CD14-positive monocyte (primary cell): ENCODE measurements around the gene CEP68. TPM values are rescaled to one million over a fixed set of nuclear protein-coding genes. Genes with fewer than 3 reads are reported as not detected.

Source experiments
- DNase-seq, 3 donors: peaks; one replicate each; pipeline ENCODE4 v3.0.0-alpha.2; 2011 to 2022
- H2AFZ ChIP-seq: 2 replicates; pipeline ENCODE4 v1.6.0; 2012; ENCODE audit warnings: mild to moderate bottlenecking, low read depth, low read length, inconsistent platforms; ENCODE audit not compliant: insufficient read depth, poor library complexity, severe bottlenecking
- H3K27ac ChIP-seq, 2 donors: 1 replicate in 1 of 2; 2 replicates in 1 of 2; pipeline ENCODE4 v1.5.1; 2012 to 2013; ENCODE audit warnings: low read length in 2 of 2, control low read depth in 1 of 2, inconsistent platforms in 1 of 2, low read depth in 1 of 2, mild to moderate bottlenecking in 1 of 2
- H3K27me3 ChIP-seq, 2 donors: one replicate each; pipeline versions ENCODE4 v1.6.0 to v1.6.1; 2011 to 2013; ENCODE audit warnings: low read length in 2 of 2; ENCODE audit not compliant: control insufficient read depth in 2 of 2, insufficient read depth in 2 of 2
- H3K36me3 ChIP-seq, 2 donors: replicated peaks in 1 of 2; 1 replicate in 1 of 2; 2 replicates in 1 of 2; pipeline versions ENCODE4 v1.5.1 to v1.6.1; 2012 to 2013; ENCODE audit warnings: low read length in 2 of 2, control low read depth in 1 of 2, inconsistent platforms in 1 of 2, mild to moderate bottlenecking in 1 of 2; ENCODE audit not compliant: insufficient read depth in 2 of 2, control insufficient read depth in 1 of 2
- H3K4me1 ChIP-seq, 2 donors: 1 replicate in 1 of 2; 2 replicates in 1 of 2; pipeline versions ENCODE4 v1.5.1 to v1.6.1; 2012 to 2013; ENCODE audit warnings: low read length in 2 of 2, control low read depth in 1 of 2, inconsistent platforms in 1 of 2, mild to moderate bottlenecking in 1 of 2, moderate library complexity in 1 of 2; ENCODE audit not compliant: insufficient read depth in 2 of 2, control insufficient read depth in 1 of 2
- H3K4me2 ChIP-seq: replicated peaks from 2 replicates; pipeline ENCODE3; 2012; ENCODE audit warnings: low read length, moderate library complexity, mild to moderate bottlenecking; ENCODE audit not compliant: poor library complexity, severe bottlenecking; ENCODE audit errors: extremely low read depth
- H3K4me3 ChIP-seq, 3 experiments: fragments of 200-600 bp in 1 of 3; sonication (generic) in 1 of 3; replicated peaks in 1 of 3; 1 replicate in 2 of 3; 2 replicates in 1 of 3; pipeline ENCODE4 v1.5.1; 2011 to 2013; ENCODE audit warnings: low read length in 3 of 3, mild to moderate bottlenecking in 3 of 3, control low read depth in 2 of 3, low read depth in 2 of 3, inconsistent platforms in 1 of 3, moderate library complexity in 1 of 3
- H3K79me2 ChIP-seq: 2 replicates; pipeline ENCODE4 v1.6.0; 2012; ENCODE audit warnings: mild to moderate bottlenecking, control low read depth, inconsistent platforms, low read length, moderate library complexity; ENCODE audit not compliant: insufficient read depth
- H3K9ac ChIP-seq: 2 replicates; pipeline ENCODE4 v1.6.0; 2017; ENCODE audit warnings: low read length, mild to moderate bottlenecking; ENCODE audit not compliant: insufficient read depth, poor library complexity, severe bottlenecking
- H3K9me3 ChIP-seq, 2 donors: replicated peaks in 1 of 2; 1 replicate in 1 of 2; 2 replicates in 1 of 2; pipeline versions ENCODE4 v1.5.1 to v1.6.1; 2012 to 2013; ENCODE audit warnings: low read length in 2 of 2, control low read depth in 1 of 2; ENCODE audit not compliant: control insufficient read depth in 1 of 2, insufficient read depth in 1 of 2
- H4K20me1 ChIP-seq: 2 replicates; pipeline ENCODE4 v1.6.0; 2012; ENCODE audit warnings: mild to moderate bottlenecking, low read length, control low read depth, moderate library complexity; ENCODE audit not compliant: insufficient read depth
- H3K27ac Mint-ChIP-seq, 7 donors: one replicate each; pipeline ENCODE4 v1.8.0; 2020; ENCODE audit warnings: mild to moderate bottlenecking in 7 of 7, mixed read lengths in 7 of 7, moderate library complexity in 6 of 7, inconsistent platforms in 2 of 7
- H3K27me3 Mint-ChIP-seq, 3 donors: one replicate each; pipeline ENCODE4 v1.8.0; 2021 to 2022; ENCODE audit warnings: low read depth in 3 of 3, mild to moderate bottlenecking in 3 of 3, mixed read lengths in 3 of 3, moderate library complexity in 3 of 3, inconsistent platforms in 1 of 3
- H3K36me3 Mint-ChIP-seq, 2 donors: one replicate each; pipeline ENCODE4 v1.8.0; 2020; ENCODE audit warnings: mixed read lengths in 2 of 2, inconsistent platforms in 1 of 2, mild to moderate bottlenecking in 1 of 2
- H3K4me1 Mint-ChIP-seq: one replicate; pipeline ENCODE4 v1.8.0; 2020; ENCODE audit warnings: mild to moderate bottlenecking, mixed read lengths
- H3K4me3 Mint-ChIP-seq, 2 donors: one replicate each; pipeline ENCODE4 v1.8.0; 2020; ENCODE audit warnings: mild to moderate bottlenecking in 2 of 2, mixed read lengths in 2 of 2, moderate library complexity in 1 of 2
- H3K9me3 Mint-ChIP-seq, 7 donors: one replicate each; pipeline ENCODE4 v1.8.0; 2020 to 2022; ENCODE audit warnings: mixed read lengths in 7 of 7, mild to moderate bottlenecking in 6 of 7, moderate library complexity in 6 of 7, inconsistent platforms in 2 of 7
- WGBS: methylation state at CpG from one replicate; pipeline ENCODE4 v1.1.5; 2013; ENCODE audit warnings: missing lambda C conversion rate; ENCODE audit not compliant: insufficient coverage; 5-methylcytosine and 5-hydroxymethylcytosine counted together
- intact Hi-C, 2 donors: fragments of 100-400 bp; cut with micrococcal nuclease; formaldehyde crosslinking; loops; one replicate each; pipeline versions ENCODE4 v1.15.0 to v1.15.1; 2023
- polyA plus RNA-seq, 3 donors: library from polyadenylated mRNA; depleted of rRNA in 1 of 3; unstranded in 2 of 3; stranded (reverse) in 1 of 3; fragments of 300-500 nt in 2 of 3; fragments of >200 nt in 1 of 3; fragmentation: Illumina TruSeq in 2 of 3; gene quantifications; 1 replicate in 2 of 3; 2 replicates in 1 of 3; pipeline ENCODE4 v1.2.3, GENCODE V29; 2012 to 2021
- TF ChIP-seq, protein P1 (sequence below): fragments of 200-600 bp; IDR thresholded peaks from one replicate; pipeline ENCODE4 v1.8.0; 2022; ENCODE audit warnings: antibody characterized with exemption, mild to moderate bottlenecking

The CEP68 gene
- polyA plus RNA-seq, 3 donors = 2.5 to 6.5 (median 2.8) TPM

DNA sequence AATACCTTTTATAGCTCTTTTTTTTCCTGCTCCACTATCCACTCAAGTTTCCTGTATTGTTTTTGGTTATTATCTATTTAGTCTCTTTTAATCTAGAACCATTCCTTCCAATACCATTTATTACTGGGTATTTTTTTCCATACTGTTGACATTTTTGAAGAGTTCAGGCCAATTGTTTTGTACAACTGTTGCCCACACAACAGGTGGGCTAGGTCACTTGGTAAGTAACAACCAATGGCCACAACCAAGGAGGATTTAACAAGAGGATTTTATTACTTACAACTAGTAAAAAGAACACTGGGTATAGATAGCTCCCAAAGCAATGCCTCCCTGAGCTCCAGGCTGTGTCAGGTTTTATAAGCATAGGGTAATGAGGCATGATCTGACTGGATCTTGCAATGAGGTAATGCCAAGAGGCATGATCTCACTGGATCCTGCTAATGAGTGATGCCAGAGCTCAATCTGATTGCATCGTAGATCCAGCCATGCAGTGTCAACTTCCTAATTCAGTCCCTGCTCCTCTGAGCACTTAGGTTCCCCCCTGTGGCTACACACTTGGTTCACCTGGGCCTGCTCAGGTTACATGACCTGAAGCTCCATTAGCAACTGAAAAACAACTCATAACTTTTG lies 7.1 kb upstream of the CEP68 start:
- Histone ChIP-seq H3K36me3 (peaks cover 0 to 27% of the 10 kb centered on the region in 2 donors), H3K79me2 (peaks cover 4% of the 10 kb centered on the region), H3K9me3 (peaks cover 3 to 8% of the 10 kb centered on the region in 2 donors), H3K27me3 (no peaks in the 10 kb centered on the region), H4K20me1 (no peaks in the 10 kb centered on the region), H3K4me1 (peaks cover 18 to 19% of the 10 kb centered on the region in 2 donors), H3K4me2 (no peak overlapping the region), H3K9ac (no peak overlapping the region), H2AFZ (no peak overlapping the region), H3K4me3 (no peak overlapping the region), H3K27ac (no peak overlapping the region)
- TF ChIP-seq, protein P1, sequence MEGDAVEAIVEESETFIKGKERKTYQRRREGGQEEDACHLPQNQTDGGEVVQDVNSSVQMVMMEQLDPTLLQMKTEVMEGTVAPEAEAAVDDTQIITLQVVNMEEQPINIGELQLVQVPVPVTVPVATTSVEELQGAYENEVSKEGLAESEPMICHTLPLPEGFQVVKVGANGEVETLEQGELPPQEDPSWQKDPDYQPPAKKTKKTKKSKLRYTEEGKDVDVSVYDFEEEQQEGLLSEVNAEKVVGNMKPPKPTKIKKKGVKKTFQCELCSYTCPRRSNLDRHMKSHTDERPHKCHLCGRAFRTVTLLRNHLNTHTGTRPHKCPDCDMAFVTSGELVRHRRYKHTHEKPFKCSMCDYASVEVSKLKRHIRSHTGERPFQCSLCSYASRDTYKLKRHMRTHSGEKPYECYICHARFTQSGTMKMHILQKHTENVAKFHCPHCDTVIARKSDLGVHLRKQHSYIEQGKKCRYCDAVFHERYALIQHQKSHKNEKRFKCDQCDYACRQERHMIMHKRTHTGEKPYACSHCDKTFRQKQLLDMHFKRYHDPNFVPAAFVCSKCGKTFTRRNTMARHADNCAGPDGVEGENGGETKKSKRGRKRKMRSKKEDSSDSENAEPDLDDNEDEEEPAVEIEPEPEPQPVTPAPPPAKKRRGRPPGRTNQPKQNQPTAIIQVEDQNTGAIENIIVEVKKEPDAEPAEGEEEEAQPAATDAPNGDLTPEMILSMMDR = no peak
- no peak for DNase-seq
- WGBS = 56% methylated on average over 1 of the region's 1 CpG
- H3K4me3 Mint-ChIP-seq = no peak overlapping the region
- peaks cover 21% of the 10 kb centered on the region for H3K4me1 Mint-ChIP-seq
- no peak overlapping the region for H3K27ac Mint-ChIP-seq
- H3K36me3 Mint-ChIP-seq = peaks cover 30 to 37% of the 10 kb centered on the region in 2 donors
- H3K9me3 Mint-ChIP-seq = peaks cover 8 to 16% (median 14%) of the 10 kb centered on the region in 7 donors
- H3K27me3 Mint-ChIP-seq = peaks cover 0 to 2% (median 0%) of the 10 kb centered on the region in 3 donors
- intact Hi-C loops = loop anchor here in 1 of 2 donors (10.0 kb wide), 1 partner anchor 464 kb away; no protein-coding TSS in a partner anchor

DNA sequence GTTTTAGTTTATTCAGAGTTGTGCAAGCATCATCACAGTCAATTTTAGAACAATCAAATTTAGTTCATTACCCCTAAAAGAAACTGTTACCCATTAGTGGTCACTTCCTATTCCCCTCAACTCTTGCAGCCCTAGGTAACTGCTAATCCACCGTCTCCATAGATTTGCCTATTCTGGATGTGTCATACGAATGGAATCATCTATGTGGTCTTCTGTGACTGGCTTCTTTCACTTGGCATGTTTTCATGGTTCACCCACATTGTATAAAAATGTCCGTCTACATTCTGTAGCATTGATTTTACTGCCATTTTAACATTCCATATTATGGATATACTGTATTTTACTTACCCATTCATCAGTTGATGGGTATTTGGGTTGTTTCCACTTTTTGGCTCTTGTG lies 5.3 kb upstream of the CEP68 start:
- Mint-ChIP-seq H3K4me3 (no peak overlapping the region), H3K27me3 (peaks cover 0 to 2% (median 0%) of the 10 kb centered on the region in 3 donors), H3K36me3 (peaks cover 14 to 22% of the 10 kb centered on the region in 2 donors), H3K27ac (no peak overlapping the region), H3K9me3 (peaks cover 0 to 7% (median 3%) of the 10 kb centered on the region in 7 donors), H3K4me1 (peaks cover 38% of the 10 kb centered on the region)
- H3K79me2 ChIP-seq = peaks cover 21% of the 10 kb centered on the region
- H3K4me1 ChIP-seq = peaks cover 33 to 37% of the 10 kb centered on the region in 2 donors
- no peak overlapping the region for H2AFZ ChIP-seq
- peaks cover 0 to 5% of the 10 kb centered on the region in 2 donors for H3K9me3 ChIP-seq
- no peak overlapping the region for H3K4me2 ChIP-seq
- no peaks in the 10 kb centered on the region for H4K20me1 ChIP-seq
- no peak overlapping the region for H3K4me3 ChIP-seq
- no peaks in the 10 kb centered on the region for H3K27me3 ChIP-seq
- intact Hi-C loops = no loop called here
- TF ChIP-seq, protein P1 = no peak
- no peak overlapping the region for H3K27ac ChIP-seq
- peaks cover 0 to 9% of the 10 kb centered on the region in 2 donors for H3K36me3 ChIP-seq
- DNase-seq = no peak
- WGBS = 100% methylated on average over 1 of the region's 3 CpGs
- no peak overlapping the region for H3K9ac ChIP-seq
